ENCODE measurements around the gene SPATA31D3.

The SPATA31D3 gene

GRCh38 chr9:81971727-81972126 lies 28.4 kb downstream of the SPATA31D3 start:
- Histone ChIP-seq H3K27ac (no peak overlapping the region), H3K4me3 (ENCODE audit: low read depth, low read length) (no peak overlapping the region), H3K27me3 (replicated peaks) (no peaks in the 10 kb centered on the region), H3K36me3 (replicated peaks) (no peaks in the 10 kb centered on the region)
- in situ Hi-C loops (cut with HindIII; ENCODE audit: low pct_ligation_motif_present, low sequenced_read_pairs): no loop called here
- DNase-seq: no peak
- TF ChIP-seq CTCF (IDR thresholded peaks at IDR 0.05; ENCODE audit: low read depth, low read length, missing control alignments): no peak

GRCh38 chr9:81974764-81975163 lies 31.5 kb downstream of the SPATA31D3 start:
- Histone ChIP-seq H3K4me3 (ENCODE audit: low read depth, low read length) (no peak overlapping the region), H3K27ac (no peak overlapping the region), H3K36me3 (replicated peaks) (no peaks in the 10 kb centered on the region), H3K27me3 (replicated peaks) (no peaks in the 10 kb centered on the region)
- no peak for TF ChIP-seq CTCF (IDR thresholded peaks at IDR 0.05; ENCODE audit: low read depth, low read length, missing control alignments)
- in situ Hi-C loops (cut with HindIII; ENCODE audit: low pct_ligation_motif_present, low sequenced_read_pairs): no loop called here
- DNase-seq: no peak

- Histone ChIP-seq H3K27ac (no peak overlapping the region), H3K4me3 (ENCODE audit: low read depth, low read length) (no peak overlapping the region), H3K36me3 (replicated peaks) (no peaks in the 10 kb centered on the region), H3K27me3 (replicated peaks) (no peaks in the 10 kb centered on the region)
- TF ChIP-seq CTCF (IDR thresholded peaks at IDR 0.05; ENCODE audit: low read depth, low read length, missing control alignments): no peak
- DNase-seq: no peak
- in situ Hi-C loops (cut with HindIII; ENCODE audit: low pct_ligation_motif_present, low sequenced_read_pairs): no loop called here
Measured at GRCh38 chr9:81976351-81976750, 33.1 kb downstream of the SPATA31D3 start.

GRCh38 chr9:81979196-81979595 lies 35.9 kb downstream of the SPATA31D3 start:
- DNase-seq: no peak
- in situ Hi-C loops (cut with HindIII; ENCODE audit: low pct_ligation_motif_present, low sequenced_read_pairs): no loop called here
- no peaks in the 10 kb centered on the region for H3K27me3 ChIP-seq (replicated peaks)
- no peak for TF ChIP-seq CTCF (IDR thresholded peaks at IDR 0.05; ENCODE audit: low read depth, low read length, missing control alignments)
- no peak overlapping the region for H3K27ac ChIP-seq
- no peaks in the 10 kb centered on the region for H3K36me3 ChIP-seq (replicated peaks)
- H3K4me3 ChIP-seq (ENCODE audit: low read depth, low read length): no peak overlapping the region

GRCh38 chr9:81980568-81980967 lies 37.3 kb downstream of the SPATA31D3 start:
- TF ChIP-seq CTCF (IDR thresholded peaks at IDR 0.05; ENCODE audit: low read depth, low read length, missing control alignments): no peak
- H3K27me3 ChIP-seq (replicated peaks): no peaks in the 10 kb centered on the region
- no peak for DNase-seq
- H3K27ac ChIP-seq: no peak overlapping the region
- no peak overlapping the region for H3K4me3 ChIP-seq (ENCODE audit: low read depth, low read length)
- in situ Hi-C loops (cut with HindIII; ENCODE audit: low pct_ligation_motif_present, low sequenced_read_pairs): no loop called here
- H3K36me3 ChIP-seq (replicated peaks): no peaks in the 10 kb centered on the region

GRCh38 chr9:81981883-81982282 lies 38.6 kb downstream of the SPATA31D3 start:
- no peak for DNase-seq
- Histone ChIP-seq H3K27me3 (replicated peaks) (no peaks in the 10 kb centered on the region), H3K36me3 (replicated peaks) (no peaks in the 10 kb centered on the region), H3K4me3 (ENCODE audit: low read depth, low read length) (no peak overlapping the region), H3K27ac (no peak overlapping the region)
- in situ Hi-C loops (cut with HindIII; ENCODE audit: low pct_ligation_motif_present, low sequenced_read_pairs): no loop called here
- TF ChIP-seq CTCF (IDR thresholded peaks at IDR 0.05; ENCODE audit: low read depth, low read length, missing control alignments): no peak

Measured in brain microvascular endothelial cell (primary cell).